PC-9 (cell line): ENCODE data around the gene RAB15.

Experiments used
- CTCF ChIP-seq: fragments of 200-600 bp; sonication (generic); conservative IDR thresholded peaks from 2 replicates; pipeline ENCODE4 v1.6.1; 2017; ENCODE audit warnings: mixed run types, antibody characterized with exemption, mild to moderate bottlenecking, moderate library complexity
- EZH2 ChIP-seq: fragments of 200-600 bp; sonication (generic); IDR thresholded peaks from 2 replicates; pipeline ENCODE4 v1.8.0; 2017; ENCODE audit warnings: antibody characterized with exemption, low read depth

- no peak for TF ChIP-seq CTCF
- no peak for TF ChIP-seq EZH2
Measured at GRCh38 chr14:64906022-64906421, 66.1 kb downstream of the RAB15 start.
